HepG2 (cell line): ENCODE results near the gene CTDNEP1. TPM values are rescaled to one million over a fixed set of nuclear protein-coding genes. Genes with fewer than 3 reads are reported as not detected.

Experiments used
- CC2D1A ChIP-seq: sonication (generic); formaldehyde crosslinking; IDR thresholded peaks from 2 replicates; pipeline ENCODE4 v1.8.1; 2023; ENCODE audit warnings: mild to moderate bottlenecking, missing genetic modification reagents
- CTCF ChIP-seq: sonication (generic); formaldehyde crosslinking; IDR thresholded peaks from 2 replicates; pipeline ENCODE4 v1.5.0; 2020; ENCODE audit warnings: mild to moderate bottlenecking, missing genetic modification reagents, moderate library complexity
- E2F5 ChIP-seq: sonication (generic); formaldehyde crosslinking; conservative IDR thresholded peaks from 2 replicates; pipeline ENCODE4 v1.4.0; 2020; ENCODE audit warnings: missing genetic modification reagents
- FOXC1 ChIP-seq: sonication (generic); formaldehyde crosslinking; IDR thresholded peaks from 2 replicates; pipeline ENCODE4 v1.8.0; 2022; ENCODE audit warnings: mild to moderate bottlenecking, missing genetic modification reagents, borderline replicate concordance
- HDAC1 ChIP-seq: sonication (generic); formaldehyde crosslinking; IDR thresholded peaks from 2 replicates; pipeline ENCODE4 v1.5.1; 2020; ENCODE audit warnings: mild to moderate bottlenecking, missing genetic modification reagents
- MXI1 ChIP-seq: IDR thresholded peaks from 3 replicates; pipeline ENCODE4 v1.6.1; 2012; ENCODE audit warnings: low read depth, low read length, inconsistent platforms, borderline replicate concordance
- NPAS2 ChIP-seq: sonication (generic); formaldehyde crosslinking; IDR thresholded peaks from 2 replicates; pipeline ENCODE4 v1.8.0; 2022; ENCODE audit warnings: mild to moderate bottlenecking, missing genetic modification reagents, borderline replicate concordance
- PRMT3 ChIP-seq: sonication (generic); formaldehyde crosslinking; IDR thresholded peaks from 2 replicates; pipeline ENCODE4 v1.8.1; 2022; ENCODE audit warnings: low read depth, mild to moderate bottlenecking, moderate library complexity, missing genetic modification reagents, borderline replicate concordance
- RBFOX2 ChIP-seq: fragments of 200-400 bp; formaldehyde crosslinking; IDR thresholded peaks from 2 replicates; pipeline ENCODE4 v1.6.1; 2017; ENCODE audit warnings: low read depth, mild to moderate bottlenecking, low read length
- RORA ChIP-seq: sonication (generic); formaldehyde crosslinking; IDR thresholded peaks from 2 replicates; pipeline ENCODE4 v1.5.0; 2020; ENCODE audit warnings: mild to moderate bottlenecking, missing genetic modification reagents, moderate library complexity
- SAFB2 ChIP-seq: sonication (generic); formaldehyde crosslinking; IDR thresholded peaks from 2 replicates; pipeline ENCODE4 v1.5.1; 2020; ENCODE audit warnings: missing genetic modification reagents, low read depth, mild to moderate bottlenecking, borderline replicate concordance
- SIN3B ChIP-seq: fragments of 150-350 bp; IDR thresholded peaks from 2 replicates; pipeline ENCODE4 v1.6.1; 2014; ENCODE audit warnings: low read length
- SNAPC5 ChIP-seq: sonication (generic); formaldehyde crosslinking; IDR thresholded peaks from 2 replicates; pipeline ENCODE4 v1.8.1; 2023; ENCODE audit warnings: mild to moderate bottlenecking, missing genetic modification reagents, borderline replicate concordance
- SP1 ChIP-seq, 2 experiments: fragments of 450-650 bp in 1 of 2; sonication (generic) in 1 of 2; formaldehyde crosslinking in 1 of 2; IDR thresholded peaks; 2 replicates each; pipeline versions ENCODE4 v1.4.0 to v1.6.1; 2016 to 2020; ENCODE audit warnings: missing genetic modification reagents in 1 of 2
- TFAP4 ChIP-seq: sonication (generic); IDR thresholded peaks from 2 replicates; pipeline ENCODE4 v1.6.1; 2016; ENCODE audit warnings: low read depth, borderline replicate concordance
- THRA ChIP-seq: sonication (generic); formaldehyde crosslinking; IDR thresholded peaks from 2 replicates; pipeline ENCODE4 v1.4.0; 2020; ENCODE audit warnings: missing genetic modification reagents, borderline replicate concordance
- ZFP90 ChIP-seq: sonication (generic); formaldehyde crosslinking; IDR thresholded peaks from 2 replicates; pipeline ENCODE4 v1.8.0; 2022; ENCODE audit warnings: missing genetic modification reagents, mild to moderate bottlenecking, inconsistent platforms, borderline replicate concordance
- ZFY ChIP-seq: sonication (generic); formaldehyde crosslinking; IDR thresholded peaks from 2 replicates; pipeline ENCODE4 v1.4.0; 2020; ENCODE audit warnings: missing genetic modification reagents
- ZFYVE20 ChIP-seq: sonication (generic); formaldehyde crosslinking; IDR thresholded peaks from 2 replicates; pipeline ENCODE4 v1.8.0; 2023; ENCODE audit warnings: low read depth, mild to moderate bottlenecking, moderate library complexity, missing genetic modification reagents, borderline replicate concordance
- ZKSCAN8 ChIP-seq: IDR thresholded peaks from 2 replicates; pipeline ENCODE4 v1.6.1; 2016; ENCODE audit warnings: borderline replicate concordance, missing genetic modification reagents, missing compliant biosample characterization
- ZNF20 ChIP-seq: sonication (generic); formaldehyde crosslinking; IDR thresholded peaks from 2 replicates; pipeline ENCODE4 v1.4.0; 2020; ENCODE audit warnings: mild to moderate bottlenecking, moderate library complexity, missing genetic modification reagents
- ZNF230 ChIP-seq: sonication (generic); formaldehyde crosslinking; IDR thresholded peaks from 2 replicates; pipeline ENCODE4 v1.4.0; 2020; ENCODE audit warnings: mild to moderate bottlenecking, missing genetic modification reagents
- ZNF34 ChIP-seq: sonication (generic); formaldehyde crosslinking; IDR thresholded peaks from 2 replicates; pipeline ENCODE4 v1.4.0; 2020; ENCODE audit warnings: mild to moderate bottlenecking, missing genetic modification reagents, borderline replicate concordance
- ZSCAN9 ChIP-seq: IDR thresholded peaks from 2 replicates; pipeline ENCODE4 v1.6.1; 2016; ENCODE audit warnings: borderline replicate concordance
- polyA plus RNA-seq, 8 experiments: library from polyadenylated mRNA; depleted of rRNA in 3 of 8; stranded (reverse) in 7 of 8; unstranded in 1 of 8; fragments of >200 nt; fragmentation: Illumina TruSeq in 4 of 8; extraction: Trizol in 4 of 8; gene quantifications; 2 replicates each; pipeline versions ENCODE4 v1.2.1 to v1.2.3, GENCODE V29; 2011 to 2016; ENCODE audit warnings: low read depth in 4 of 8, missing spikeins in 1 of 8, mixed read lengths in 1 of 8; ENCODE audit not compliant: insufficient read depth in 1 of 8
- total RNA-seq, 5 experiments: library from RNA; depleted of rRNA; stranded (reverse); fragments of >200 nt; fragmentation: Illumina TruSeq; extraction: Trizol; gene quantifications; 2 replicates each; pipeline ENCODE4 v1.2.3, GENCODE V29; 2016; ENCODE audit warnings: low read depth in 1 of 5

CTDNEP1 gene
- total and polyA plus RNA-seq, 2 of the 13 experiments (the other 11 are each of a cell fraction or from before 2014, with no cell fraction given) = 19.8 to 118 TPM

GRCh38 chr17:7242717-7243452 lies 8.6 kb downstream of the CTDNEP1 start (continued):
- TF ChIP-seq ZSCAN9 (CRISPR knock-in tag) (peak; percentile 72; the same call in 1 of the 2 replicates), ZFYVE20 (CRISPR knock-in tag) (no peak), ZKSCAN8 (no peak), CC2D1A (CRISPR knock-in tag) (no peak), SNAPC5 (CRISPR knock-in tag) (no peak), THRA (CRISPR knock-in tag) (peak; percentile 68; the same call in 1 of the 2 replicates), RORA (CRISPR knock-in tag) (no peak), MXI1 (peak; percentile 79; the same call in 1 of the 3 replicates), E2F5 (CRISPR knock-in tag) (0 out of 2 replicates have a peak, but pooled peaks have one; percentile 15), RBFOX2 (peak; percentile 85), FOXC1 (CRISPR knock-in tag) (peak; percentile 49; the same call in 1 of the 2 replicates), HDAC1 (peak; percentile 74; the same call in 1 of the 2 replicates), TFAP4 (peak; percentile 92; the same call in 1 of the 2 replicates), ZFP90 (CRISPR knock-in tag) (0 out of 2 replicates have a peak, but pooled peaks have one; percentile 27), ZFY (CRISPR knock-in tag) (peak; percentile 46; the same call in 1 of the 2 replicates), SAFB2 (CRISPR knock-in tag) (peak; percentile 91), PRMT3 (no peak), ZNF230 (CRISPR knock-in tag) (peak; percentile 74), NPAS2 (CRISPR knock-in tag) (no peak), SIN3B (peak; percentile 68), ZNF34 (peak; percentile 41; the same call in 1 of the 2 replicates), CTCF (CRISPR knock-in tag) (peak; percentile 64), SP1 (IDR thresholded peaks at IDR 0.05) (no peak), SP1 (CRISPR knock-in tag; IDR thresholded peaks at IDR 0.05) (peak; percentile 99), ZNF20 (0 out of 2 replicates have a peak, but pooled peaks have one; percentile 20)
